ENCODE data around the gene DSCAML1. TPM values are rescaled to one million over a fixed set of nuclear protein-coding genes. Genes with fewer than 3 reads are reported as not detected.

Gene DSCAML1
- total RNA-seq, 1 donor from 2014 or later: 1.2 TPM

GRCh38 chr11:117618982-117619355, 178.0 kb downstream of the DSCAML1 start:
- DNase-seq: no peak
- intact Hi-C loops (cut with micrococcal nuclease): no loop called here

GRCh38 chr11:117618302-117618981, 178.6 kb downstream of the DSCAML1 start:
- intact Hi-C loops (cut with micrococcal nuclease): no loop called here
- ATAC-seq: no peak
- no peak for DNase-seq

More at GRCh38 chr11:117618982-117619355, 178.0 kb downstream of the DSCAML1 start:
- peak; percentile 7 for ATAC-seq

DNA sequence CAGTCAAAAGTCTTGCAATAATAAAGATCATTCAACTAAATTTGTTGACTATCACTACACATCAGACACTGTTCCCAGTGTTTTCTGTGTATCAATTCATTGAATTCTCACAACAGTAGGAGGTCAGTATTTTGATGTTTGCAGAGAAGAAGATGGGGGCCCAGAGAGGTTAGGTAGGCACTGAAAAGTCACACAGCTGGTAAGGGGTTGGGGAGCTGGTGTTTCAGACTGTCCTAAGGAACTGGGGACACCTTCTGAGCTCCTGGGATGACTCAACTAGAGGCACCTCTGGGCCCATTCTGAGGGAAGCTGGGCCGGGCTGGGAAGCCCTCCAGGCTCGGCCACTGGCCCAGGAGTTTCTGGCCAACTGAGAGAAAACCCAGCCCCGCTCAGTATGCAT, 180.0 kb downstream of the DSCAML1 start:
- DNase-seq (no peak), ATAC-seq (no peak)
- intact Hi-C loops (cut with micrococcal nuclease): no loop called here

DNA sequence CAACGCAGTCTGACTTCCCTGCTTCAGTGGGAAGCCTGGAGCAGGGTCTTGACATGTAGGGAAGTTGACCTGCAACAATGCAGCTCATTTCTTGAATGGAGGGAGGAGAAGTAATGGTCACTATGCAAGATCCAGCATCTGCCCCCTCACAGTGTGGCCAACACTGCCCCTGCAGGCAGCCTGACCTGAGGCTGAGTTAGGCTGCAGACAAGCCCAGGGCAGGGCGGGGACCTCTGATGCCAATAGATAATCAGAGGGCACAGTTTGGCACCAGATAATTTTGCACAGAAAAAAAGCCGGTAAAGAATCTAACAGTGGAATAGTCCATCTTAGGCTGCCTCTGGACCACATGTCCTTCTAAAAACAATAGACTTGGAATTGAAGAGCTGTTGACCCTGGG, 182.3 kb downstream of the DSCAML1 start:
- no peak for DNase-seq
- ATAC-seq: no peak
- intact Hi-C loops (cut with micrococcal nuclease): no loop called here

DNA sequence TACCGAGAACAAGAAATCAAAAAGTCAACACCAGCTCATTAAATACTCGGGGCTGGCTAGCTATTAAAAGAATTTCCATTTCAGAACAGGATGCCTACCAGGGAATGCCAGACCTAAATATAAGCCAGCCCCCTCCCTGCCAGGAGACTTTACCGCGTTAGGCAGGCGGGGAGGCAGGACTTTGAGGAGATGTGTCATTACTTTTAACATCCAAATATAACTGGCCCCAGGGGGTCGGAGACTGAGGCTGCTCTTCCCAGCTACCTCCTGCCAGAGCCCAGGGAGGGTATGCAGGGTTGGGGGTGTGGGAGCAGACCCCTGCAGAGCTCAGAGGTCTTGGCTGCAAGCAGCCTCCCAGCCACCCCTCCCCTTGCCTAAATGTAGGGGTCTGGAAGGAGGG, 183.5 kb downstream of the DSCAML1 start:
- peak; percentile 81 for ATAC-seq
- intact Hi-C loops (cut with micrococcal nuclease): no loop called here
- no peak for DNase-seq

GRCh38 chr11:117612177-117612576, 184.8 kb downstream of the DSCAML1 start:
- ATAC-seq (no peak), DNase-seq (no peak)
- intact Hi-C loops (cut with micrococcal nuclease): no loop called here

DNA sequence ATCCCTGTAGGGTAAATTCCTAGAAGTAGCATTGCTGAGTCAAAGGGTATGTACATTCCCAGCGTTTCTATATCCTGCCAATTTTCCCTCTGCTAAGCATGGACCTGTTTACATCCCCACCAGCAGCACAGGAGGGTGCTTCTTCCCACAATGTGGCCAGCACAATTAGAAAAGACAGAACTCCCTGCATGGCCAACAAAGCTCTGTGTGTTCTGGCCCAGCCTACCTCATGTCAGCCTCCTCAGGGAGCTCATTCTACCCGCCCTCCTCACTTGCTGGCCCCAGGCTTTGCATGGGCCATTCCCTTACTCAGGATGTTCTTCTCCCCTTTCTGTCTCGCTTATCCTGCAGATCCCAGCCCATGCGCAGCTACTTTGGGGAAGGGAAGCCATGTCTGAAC, 186.1 kb downstream of the DSCAML1 start:
- intact Hi-C loops (cut with micrococcal nuclease): no loop called here

DNA sequence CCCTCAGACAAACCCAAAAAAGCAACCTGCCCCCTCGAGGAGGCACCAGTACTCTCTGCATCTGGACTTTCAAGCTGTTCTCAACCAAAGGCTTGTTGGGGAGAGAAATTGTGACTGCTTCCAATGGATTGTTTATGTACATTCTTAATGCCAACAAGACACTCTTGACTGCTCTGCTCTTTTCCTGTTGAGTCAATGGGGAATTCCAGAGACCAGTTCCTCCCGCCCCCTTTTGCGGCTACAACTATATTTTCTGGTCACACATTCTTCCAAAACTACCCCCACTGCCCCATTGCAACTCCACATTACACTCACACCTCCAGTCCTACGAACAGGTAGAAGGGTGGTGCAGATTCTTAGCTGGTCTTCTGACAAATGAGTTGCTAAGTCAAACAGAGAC, 187.0 kb downstream of the DSCAML1 start:
- intact Hi-C loops (cut with micrococcal nuclease): no loop called here
- DNase-seq (no peak), ATAC-seq (no peak)

More for the DNA sequence above, 186.1 kb downstream of the DSCAML1 start:
- ATAC-seq (no peak), DNase-seq (no peak)

DNA sequence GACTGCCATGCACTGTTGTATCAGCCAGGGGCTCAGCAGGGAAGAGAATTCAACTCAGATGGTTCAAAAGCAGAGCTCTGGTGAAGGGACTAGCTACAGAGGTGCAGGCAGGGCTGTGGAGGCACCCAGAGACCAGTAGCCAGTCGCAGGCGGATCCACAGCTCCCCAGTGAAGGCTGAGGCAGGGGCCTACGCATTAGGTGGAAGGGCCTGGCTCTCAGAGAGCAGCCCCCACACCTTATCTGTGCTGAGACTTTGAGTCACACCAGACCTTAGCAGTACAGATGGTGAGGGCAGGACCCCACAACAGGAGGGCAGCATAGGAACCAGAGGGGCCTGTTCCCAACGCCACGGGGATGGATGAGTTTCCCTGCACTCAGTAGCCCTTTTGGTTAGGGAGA, 189.6 kb downstream of the DSCAML1 start:
- no peak for DNase-seq
- ATAC-seq: no peak
- intact Hi-C loops (cut with micrococcal nuclease): no loop called here

GRCh38 chr11:117606790-117607189, 190.2 kb downstream of the DSCAML1 start:
- intact Hi-C loops (cut with micrococcal nuclease): no loop called here
- no peak for DNase-seq
- no peak for ATAC-seq

GRCh38 chr11:117606211-117606610, 190.8 kb downstream of the DSCAML1 start:
- DNase-seq: no peak
- no peak for ATAC-seq
- intact Hi-C loops (cut with micrococcal nuclease): no loop called here

DNA sequence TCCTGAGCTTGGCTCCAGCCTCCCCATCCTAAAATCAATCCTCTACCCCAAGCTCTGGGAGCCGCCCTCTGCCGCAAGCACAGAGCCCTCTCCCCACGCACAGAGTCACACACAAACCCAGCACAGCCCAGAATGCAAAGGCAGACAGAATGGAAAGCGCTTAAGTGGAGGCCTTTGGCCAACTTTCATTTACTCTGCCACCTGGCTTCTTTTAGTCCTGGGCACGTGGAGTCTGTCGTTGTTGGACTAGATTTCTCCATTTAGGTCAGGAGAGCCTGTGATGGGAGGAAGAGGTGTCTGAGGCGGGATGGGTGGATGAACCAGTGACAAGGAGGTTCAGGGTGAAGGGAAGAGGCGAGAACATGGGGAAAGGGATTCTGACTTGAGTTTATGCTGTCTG, 191.7 kb downstream of the DSCAML1 start:
- intact Hi-C loops (cut with micrococcal nuclease): no loop called here
- no peak for DNase-seq
- ATAC-seq: no peak

DNA sequence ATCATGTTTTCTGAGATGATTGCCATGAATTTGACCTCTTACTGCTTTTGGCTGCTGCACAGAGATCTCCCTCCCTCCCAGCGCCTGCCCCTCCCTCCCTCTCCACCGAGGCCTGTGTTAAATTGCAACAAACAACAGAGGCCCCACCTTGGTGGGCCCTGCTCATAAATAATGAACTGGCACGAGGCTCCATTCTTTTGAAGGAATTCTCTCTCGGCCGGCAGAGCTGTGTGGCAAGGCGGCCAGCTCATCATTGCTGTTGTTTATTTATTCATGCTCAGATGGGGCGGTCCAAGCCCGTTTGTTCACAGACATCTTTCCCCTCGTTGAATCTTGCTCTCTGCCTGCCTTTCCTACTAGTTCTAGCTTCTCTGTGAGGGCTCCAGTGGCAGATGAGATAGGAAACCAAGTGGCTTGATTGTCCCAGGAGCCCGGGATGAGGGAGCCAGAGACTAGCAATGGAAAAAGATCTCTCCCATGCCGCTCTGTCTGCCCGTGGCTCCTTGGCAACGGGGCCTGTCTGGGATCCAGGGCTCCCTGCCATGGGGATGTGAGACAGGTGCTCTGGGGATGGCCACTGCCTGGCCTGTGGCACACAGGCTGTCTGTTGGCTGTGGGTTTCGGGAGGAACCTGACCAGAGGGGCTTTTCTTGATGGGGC, 192.6 kb downstream of the DSCAML1 start:
- DNase-seq (no peak), ATAC-seq (peak; percentile 69)
- intact Hi-C loops (cut with micrococcal nuclease): no loop called here

- ATAC-seq (no peak), DNase-seq (no peak)
- intact Hi-C loops (cut with micrococcal nuclease): no loop called here
Observed at GRCh38 chr11:117603932-117604331, 193.1 kb downstream of the DSCAML1 start.

- intact Hi-C loops (cut with micrococcal nuclease): no loop called here
- no peak for DNase-seq
- no peak for ATAC-seq
Observed at GRCh38 chr11:117601006-117601708, 195.9 kb downstream of the DSCAML1 start.

GRCh38 chr11:117600234-117600783, 196.7 kb downstream of the DSCAML1 start:
- DNase-seq (no peak), ATAC-seq (peak; percentile 53)
- intact Hi-C loops (cut with micrococcal nuclease): no loop called here

DNA sequence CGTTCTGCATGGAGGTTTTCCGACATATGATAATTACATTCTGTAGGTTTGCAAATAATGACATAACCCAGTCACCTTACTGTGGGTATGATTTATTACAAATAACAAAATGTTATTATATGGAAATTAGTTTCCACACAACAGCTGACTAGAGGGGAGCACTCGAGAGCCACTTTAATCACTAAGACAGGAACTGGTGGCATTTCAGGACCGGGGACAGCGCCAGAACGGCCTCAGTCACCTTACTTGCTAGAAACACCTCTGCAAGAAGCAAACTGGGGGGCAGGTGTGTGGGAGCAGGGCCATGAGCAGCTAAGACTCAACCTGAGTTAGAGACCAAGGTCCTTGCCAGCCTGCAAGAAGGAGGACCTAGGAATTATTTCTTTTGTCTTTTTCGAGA, 199.9 kb downstream of the DSCAML1 start:
- ATAC-seq (no peak), DNase-seq (peak; percentile 66)
- intact Hi-C loops (cut with micrococcal nuclease): no loop called here

- intact Hi-C loops (cut with micrococcal nuclease): no loop called here
- DNase-seq (no peak), ATAC-seq (no peak)
Observed at GRCh38 chr11:117595440-117595839, 201.6 kb downstream of the DSCAML1 start.

DNA sequence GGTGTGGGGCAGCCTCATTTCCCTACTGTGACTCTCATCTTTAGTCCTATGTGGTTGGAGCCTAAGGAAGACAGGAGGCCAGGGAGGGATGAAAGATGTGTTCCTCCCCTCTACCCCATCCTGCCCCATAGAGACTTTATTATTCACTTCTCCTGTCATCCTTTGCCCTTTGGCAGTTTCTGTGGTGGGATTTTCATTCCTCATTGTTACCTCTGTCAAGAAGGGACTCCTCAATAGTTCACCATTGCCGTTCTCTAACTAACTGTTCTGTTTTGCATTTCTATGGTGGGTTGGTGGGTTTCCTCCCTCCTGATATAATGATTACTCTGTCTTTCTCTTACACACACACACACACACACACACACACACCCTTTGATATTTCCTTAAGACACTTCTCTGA, 202.3 kb downstream of the DSCAML1 start:
- DNase-seq: no peak
- ATAC-seq: no peak
- intact Hi-C loops (cut with micrococcal nuclease): no loop called here

- intact Hi-C loops (cut with micrococcal nuclease): no loop called here
- DNase-seq: no peak
- ATAC-seq: no peak
Observed at GRCh38 chr11:117593065-117593464, 204.0 kb downstream of the DSCAML1 start.
